ENCODE measurements around the gene CHCHD3.
"Not testable (repeated sequence)": the region's sequence is repeated elsewhere in the genome, so short reads cannot be mapped to it uniquely, and the experiment has no call there.

The CHCHD3 gene

GRCh38 chr7:132941905-132942304 is 140.0 kb downstream of the CHCHD3 start:
- Histone ChIP-seq H3K4me3 (ENCODE audit: low read depth in 1 of 2, low read length in 2 of 2) (no peak overlapping the region), H3K27ac (ENCODE audit: low read depth, low read length) (no peak overlapping the region), H3K9me3 (ENCODE audit: low read length) (no peaks in the 10 kb centered on the region), H3K36me3 (ENCODE audit: insufficient read depth, low read length) (no peaks in the 10 kb centered on the region), H3K4me1 (ENCODE audit: insufficient read depth, low read length) (no peaks in the 10 kb centered on the region), H3K9ac (ENCODE audit: low read length) (no peak overlapping the region), H3K27me3 (ENCODE audit: control insufficient read depth in 1 of 2, insufficient read depth in 2 of 2, low read length in 2 of 2) (no peaks in the 10 kb centered on the region)

- Histone ChIP-seq H3K4me3 (ENCODE audit: low read depth in 1 of 2, low read length in 2 of 2) (no peak overlapping the region), H3K4me1 (ENCODE audit: insufficient read depth, low read length) (no peaks in the 10 kb centered on the region), H3K9ac (ENCODE audit: low read length) (no peak overlapping the region), H3K36me3 (ENCODE audit: insufficient read depth, low read length) (no peaks in the 10 kb centered on the region), H3K9me3 (ENCODE audit: low read length) (no peaks in the 10 kb centered on the region), H3K27ac (ENCODE audit: low read depth, low read length) (no peak overlapping the region), H3K27me3 (ENCODE audit: control insufficient read depth in 1 of 2, insufficient read depth in 2 of 2, low read length in 2 of 2) (no peaks in the 10 kb centered on the region)
These were observed 140.5 kb downstream of the CHCHD3 start for GRCh38 chr7:132941428-132941827.

GRCh38 chr7:132940084-132940483 is 141.8 kb downstream of the CHCHD3 start:
- H3K9ac ChIP-seq (ENCODE audit: low read length) = no peak overlapping the region
- H3K36me3 ChIP-seq (ENCODE audit: insufficient read depth, low read length) = no peaks in the 10 kb centered on the region
- H3K4me3 ChIP-seq (ENCODE audit: low read depth in 1 of 2, low read length in 2 of 2) = no peak overlapping the region
- H3K27me3 ChIP-seq (ENCODE audit: control insufficient read depth in 1 of 2, insufficient read depth in 2 of 2, low read length in 2 of 2) = no peaks in the 10 kb centered on the region
- no peak overlapping the region for H3K27ac ChIP-seq (ENCODE audit: low read depth, low read length)
- H3K9me3 ChIP-seq (ENCODE audit: low read length) = no peaks in the 10 kb centered on the region
- no peaks in the 10 kb centered on the region for H3K4me1 ChIP-seq (ENCODE audit: insufficient read depth, low read length)

GRCh38 chr7:132939495-132939894 is 142.4 kb downstream of the CHCHD3 start:
- H3K9ac ChIP-seq (ENCODE audit: low read length) = no peak overlapping the region
- no peaks in the 10 kb centered on the region for H3K27me3 ChIP-seq (ENCODE audit: control insufficient read depth in 1 of 2, insufficient read depth in 2 of 2, low read length in 2 of 2)
- H3K36me3 ChIP-seq (ENCODE audit: insufficient read depth, low read length) = no peaks in the 10 kb centered on the region
- H3K27ac ChIP-seq (ENCODE audit: low read depth, low read length) = no peak overlapping the region
- H3K4me3 ChIP-seq (ENCODE audit: low read depth in 1 of 2, low read length in 2 of 2) = no peak overlapping the region
- no peaks in the 10 kb centered on the region for H3K4me1 ChIP-seq (ENCODE audit: insufficient read depth, low read length)
- H3K9me3 ChIP-seq (ENCODE audit: low read length) = no peaks in the 10 kb centered on the region

GRCh38 chr7:132937286-132937685 is 144.6 kb downstream of the CHCHD3 start:
- no peaks in the 10 kb centered on the region for H3K4me1 ChIP-seq (ENCODE audit: insufficient read depth, low read length)
- no peak overlapping the region for H3K4me3 ChIP-seq (ENCODE audit: low read depth in 1 of 2, low read length in 2 of 2)
- no peaks in the 10 kb centered on the region for H3K27me3 ChIP-seq (ENCODE audit: control insufficient read depth in 1 of 2, insufficient read depth in 2 of 2, low read length in 2 of 2)
- no peaks in the 10 kb centered on the region for H3K36me3 ChIP-seq (ENCODE audit: insufficient read depth, low read length)
- no peak overlapping the region for H3K27ac ChIP-seq (ENCODE audit: low read depth, low read length)
- H3K9ac ChIP-seq (ENCODE audit: low read length) = no peak overlapping the region
- no peaks in the 10 kb centered on the region for H3K9me3 ChIP-seq (ENCODE audit: low read length)

GRCh38 chr7:132935608-132936007 is 146.3 kb downstream of the CHCHD3 start:
- Histone ChIP-seq H3K4me1 (ENCODE audit: insufficient read depth, low read length) (no peaks in the 10 kb centered on the region), H3K9ac (ENCODE audit: low read length) (no peak overlapping the region), H3K27ac (ENCODE audit: low read depth, low read length) (no peak overlapping the region), H3K36me3 (ENCODE audit: insufficient read depth, low read length) (no peaks in the 10 kb centered on the region), H3K27me3 (ENCODE audit: control insufficient read depth in 1 of 2, insufficient read depth in 2 of 2, low read length in 2 of 2) (no peaks in the 10 kb centered on the region), H3K4me3 (ENCODE audit: low read depth in 1 of 2, low read length in 2 of 2) (no peak overlapping the region), H3K9me3 (ENCODE audit: low read length) (no peaks in the 10 kb centered on the region)

- Histone ChIP-seq H3K4me1 (ENCODE audit: insufficient read depth, low read length) (no peaks in the 10 kb centered on the region), H3K9me3 (ENCODE audit: low read length) (no peaks in the 10 kb centered on the region), H3K36me3 (ENCODE audit: insufficient read depth, low read length) (no peaks in the 10 kb centered on the region)
These were observed 147.9 kb downstream of the CHCHD3 start for GRCh38 chr7:132934017-132934416.

GRCh38 chr7:132933072-132933458 is 148.8 kb downstream of the CHCHD3 start:
- H3K27ac ChIP-seq (ENCODE audit: low read depth, low read length) = no peak overlapping the region

More at GRCh38 chr7:132934017-132934416, 147.9 kb downstream of the CHCHD3 start:
- Histone ChIP-seq H3K27ac (ENCODE audit: low read depth, low read length) (no peak overlapping the region), H3K27me3 (ENCODE audit: control insufficient read depth in 1 of 2, insufficient read depth in 2 of 2, low read length in 2 of 2) (no peaks in the 10 kb centered on the region), H3K9ac (ENCODE audit: low read length) (no peak overlapping the region), H3K4me3 (ENCODE audit: low read depth in 1 of 2, low read length in 2 of 2) (no peak overlapping the region)

GRCh38 chr7:132932296-132933071 is 149.4 kb downstream of the CHCHD3 start:
- Histone ChIP-seq H3K9ac (ENCODE audit: low read length) (no peak overlapping the region), H3K4me3 (ENCODE audit: low read depth in 1 of 2, low read length in 2 of 2) (no peak overlapping the region), H3K27me3 (ENCODE audit: control insufficient read depth in 1 of 2, insufficient read depth in 2 of 2, low read length in 2 of 2) (no peaks in the 10 kb centered on the region), H3K27ac (ENCODE audit: low read depth, low read length) (no peak overlapping the region), H3K4me1 (ENCODE audit: insufficient read depth, low read length) (no peaks in the 10 kb centered on the region), H3K9me3 (ENCODE audit: low read length) (no peaks in the 10 kb centered on the region), H3K36me3 (ENCODE audit: insufficient read depth, low read length) (no peaks in the 10 kb centered on the region)

More at GRCh38 chr7:132933072-132933458, 148.8 kb downstream of the CHCHD3 start:
- Histone ChIP-seq H3K9ac (ENCODE audit: low read length) (no peak overlapping the region), H3K4me3 (ENCODE audit: low read depth in 1 of 2, low read length in 2 of 2) (no peak overlapping the region), H3K36me3 (ENCODE audit: insufficient read depth, low read length) (no peaks in the 10 kb centered on the region), H3K27me3 (ENCODE audit: control insufficient read depth in 1 of 2, insufficient read depth in 2 of 2, low read length in 2 of 2) (no peaks in the 10 kb centered on the region), H3K9me3 (ENCODE audit: low read length) (no peaks in the 10 kb centered on the region), H3K4me1 (ENCODE audit: insufficient read depth, low read length) (no peaks in the 10 kb centered on the region)

- Histone ChIP-seq H3K9ac (ENCODE audit: low read length) (no peak overlapping the region), H3K27ac (ENCODE audit: low read depth, low read length) (no peak overlapping the region), H3K27me3 (ENCODE audit: control insufficient read depth in 1 of 2, insufficient read depth in 2 of 2, low read length in 2 of 2) (no peaks in the 10 kb centered on the region), H3K9me3 (ENCODE audit: low read length) (no peaks in the 10 kb centered on the region), H3K4me1 (ENCODE audit: insufficient read depth, low read length) (no peaks in the 10 kb centered on the region), H3K4me3 (ENCODE audit: low read depth in 1 of 2, low read length in 2 of 2) (no peak overlapping the region), H3K36me3 (ENCODE audit: insufficient read depth, low read length) (no peaks in the 10 kb centered on the region)
These were observed 151.0 kb downstream of the CHCHD3 start for GRCh38 chr7:132930881-132931280.

- H3K4me1 ChIP-seq (ENCODE audit: insufficient read depth, low read length); H3K4me3 ChIP-seq (ENCODE audit: low read depth in 1 of 2, low read length in 2 of 2): not testable (repeated sequence)
These were observed 151.9 kb downstream of the CHCHD3 start for GRCh38 chr7:132929944-132930343.

GRCh38 chr7:132919771-132920170 is 162.1 kb downstream of the CHCHD3 start:
- H3K27ac ChIP-seq (ENCODE audit: low read depth, low read length) = no peak overlapping the region
- no peak overlapping the region for H3K4me3 ChIP-seq (ENCODE audit: low read depth in 1 of 2, low read length in 2 of 2)
- H3K9ac ChIP-seq (ENCODE audit: low read length) = no peak overlapping the region
- no peaks in the 10 kb centered on the region for H3K36me3 ChIP-seq (ENCODE audit: insufficient read depth, low read length)
- no peaks in the 10 kb centered on the region for H3K27me3 ChIP-seq (ENCODE audit: control insufficient read depth in 1 of 2, insufficient read depth in 2 of 2, low read length in 2 of 2)
- H3K4me1 ChIP-seq (ENCODE audit: insufficient read depth, low read length) = no peaks in the 10 kb centered on the region
- H3K9me3 ChIP-seq (ENCODE audit: low read length) = no peaks in the 10 kb centered on the region

More at GRCh38 chr7:132929944-132930343, 151.9 kb downstream of the CHCHD3 start:
- not testable (repeated sequence) for H3K36me3 ChIP-seq (ENCODE audit: insufficient read depth, low read length); H3K27ac ChIP-seq (ENCODE audit: low read depth, low read length); H3K27me3 ChIP-seq (ENCODE audit: control insufficient read depth in 1 of 2, insufficient read depth in 2 of 2, low read length in 2 of 2); H3K9me3 ChIP-seq (ENCODE audit: low read length); H3K9ac ChIP-seq (ENCODE audit: low read length)
